ENCODE results near the gene MS4A6A.

MS4A6A gene

GRCh38 chr11:60128376-60128775 is 54.5 kb downstream of the MS4A6A start:
- no peak for DNase-seq (ENCODE audit: low read depth)

- DNase-seq (ENCODE audit: low read depth): no peak
These were observed 55.5 kb downstream of the MS4A6A start for GRCh38 chr11:60127311-60127811.

- no peak for DNase-seq (ENCODE audit: low read depth)
These were observed 56.8 kb downstream of the MS4A6A start for GRCh38 chr11:60125956-60126585.

GRCh38 chr11:60124802-60125432 is 58.0 kb downstream of the MS4A6A start:
- no peak for DNase-seq (ENCODE audit: low read depth)

Data from HS-27A (cell line).